ENCODE results near the gene SMOC1. TPM values are rescaled to one million over a fixed set of nuclear protein-coding genes. Genes with fewer than 3 reads are reported as not detected.

The SMOC1 gene, protein sequence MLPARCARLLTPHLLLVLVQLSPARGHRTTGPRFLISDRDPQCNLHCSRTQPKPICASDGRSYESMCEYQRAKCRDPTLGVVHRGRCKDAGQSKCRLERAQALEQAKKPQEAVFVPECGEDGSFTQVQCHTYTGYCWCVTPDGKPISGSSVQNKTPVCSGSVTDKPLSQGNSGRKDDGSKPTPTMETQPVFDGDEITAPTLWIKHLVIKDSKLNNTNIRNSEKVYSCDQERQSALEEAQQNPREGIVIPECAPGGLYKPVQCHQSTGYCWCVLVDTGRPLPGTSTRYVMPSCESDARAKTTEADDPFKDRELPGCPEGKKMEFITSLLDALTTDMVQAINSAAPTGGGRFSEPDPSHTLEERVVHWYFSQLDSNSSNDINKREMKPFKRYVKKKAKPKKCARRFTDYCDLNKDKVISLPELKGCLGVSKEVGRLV
- 0.19 TPM for total RNA-seq
- polyA plus RNA-seq = 0.71 TPM
- long read RNA-seq, donor 1 = 0 reads
- long read RNA-seq, donor 2 = 0 reads
- long read RNA-seq, donor 3 = 0 reads
- long read RNA-seq, donor 4 = 0 reads
- long read RNA-seq, donor 5, partial matches to known transcripts = 24 of 24 reads
- long read RNA-seq, donor 5, other reads (novel, unspliced or antisense) = 0 of 24 reads
- long read RNA-seq, donor 6 = 0 reads
- long read RNA-seq, donor 7 = 0 reads
- long read RNA-seq, donor 8 = 0 reads
- long read RNA-seq, donor 9 = 0 reads
- long read RNA-seq, donor 10 = 0 reads

DNA sequence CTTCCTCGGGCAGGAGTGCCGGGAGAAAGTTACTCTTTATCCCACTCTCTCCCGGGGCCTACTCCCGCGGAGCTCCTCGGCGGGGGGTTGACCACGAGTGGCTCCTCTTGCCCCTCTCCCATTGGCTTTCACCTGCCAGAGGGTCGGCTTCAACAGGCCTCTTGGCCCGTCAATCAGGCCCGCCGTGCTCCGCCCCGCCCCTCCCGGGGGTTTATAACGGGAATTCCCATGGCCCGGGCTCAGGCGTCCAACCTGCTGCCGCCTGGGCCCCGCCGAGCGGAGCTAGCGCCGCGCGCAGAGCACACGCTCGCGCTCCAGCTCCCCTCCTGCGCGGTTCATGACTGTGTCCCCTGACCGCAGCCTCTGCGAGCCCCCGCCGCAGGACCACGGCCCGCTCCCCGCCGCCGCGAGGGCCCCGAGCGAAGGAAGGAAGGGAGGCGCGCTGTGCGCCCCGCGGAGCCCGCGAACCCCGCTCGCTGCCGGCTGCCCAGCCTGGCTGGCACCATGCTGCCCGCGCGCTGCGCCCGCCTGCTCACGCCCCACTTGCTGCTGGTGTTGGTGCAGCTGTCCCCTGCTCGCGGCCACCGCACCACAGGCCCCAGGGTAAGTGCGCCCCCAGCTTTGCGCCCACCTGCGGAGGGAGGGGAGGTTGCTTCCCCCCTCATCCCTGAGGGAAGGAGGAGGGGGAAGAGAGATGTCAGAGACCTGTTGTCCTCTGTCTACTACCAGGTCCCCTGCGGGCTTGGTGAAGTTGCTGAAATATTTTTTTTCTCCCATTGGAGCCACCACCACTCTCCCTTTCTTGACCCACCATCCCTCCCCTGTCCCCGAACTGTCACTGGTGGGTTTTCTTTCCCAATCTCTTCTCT, at the start of gene SMOC1:
SMOC1 (plus strand) TSS at position 242 of the 869 bp plus-strand sequence; CDS start at position 505, 263 bp downstream.
- 1% methylated on average over 66 of the region's 67 CpGs for WGBS
- DNase-seq (ENCODE audit: low read depth in 6 of 9, low spot score in 9 of 9) = peak in 1 of 9 donors; percentile 7
- Histone ChIP-seq H3K27ac (ENCODE audit: low read depth in 1 of 2, low read length in 1 of 2) (no peak within 1 kb of the TSS), H3K27me3 (ENCODE audit: control insufficient read depth in 2 of 2, insufficient read depth in 1 of 2, low read length in 1 of 2) (peaks cover 35 to 57% of the 10 kb centered on the region in 2 donors), H3K9me3 (ENCODE audit: control insufficient read depth in 2 of 2, insufficient read depth in 1 of 2, low read length in 1 of 2) (no peaks in the 10 kb centered on the region), H3K4me3 (ENCODE audit: low read length in 2 of 2) (peak within 1 kb of the TSS in 1 of 2 donors; percentile 16), H3K4me1 (ENCODE audit: control insufficient read depth in 2 of 2, insufficient read depth in 2 of 2, low read length in 2 of 2) (no peaks in the 10 kb centered on the region), H3K36me3 (ENCODE audit: control insufficient read depth in 2 of 2, insufficient read depth in 2 of 2, low read length in 1 of 2) (no peaks in the 10 kb centered on the region)

DNA sequence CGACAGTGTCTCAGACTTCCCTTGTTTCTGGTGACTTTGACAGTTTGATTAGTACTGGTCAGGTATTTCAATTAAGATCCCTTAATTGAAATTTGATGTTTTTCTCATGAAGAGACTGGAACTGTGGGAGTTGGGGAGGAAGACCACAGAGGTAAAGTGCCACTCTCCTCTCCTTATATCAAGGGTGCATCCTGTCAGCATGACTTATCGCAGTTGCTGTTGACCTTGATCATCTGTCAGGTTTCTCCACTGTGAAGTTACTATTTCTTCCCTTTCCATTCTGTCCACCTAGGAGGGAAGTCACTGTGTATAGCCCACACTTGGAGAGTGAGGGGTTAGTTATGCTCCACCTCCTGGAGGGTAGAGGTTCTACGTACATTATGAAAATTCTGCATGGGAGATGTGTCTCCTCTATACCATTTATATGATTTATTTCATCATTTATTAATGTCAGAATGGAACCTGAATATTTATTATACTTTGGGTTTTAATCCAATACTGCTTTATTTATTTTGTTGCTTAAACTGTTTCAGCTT, 40.3 kb upstream of the SMOC1 start:
- H3K9me3 ChIP-seq (ENCODE audit: control insufficient read depth in 2 of 2, insufficient read depth in 1 of 2, low read length in 1 of 2) = no peaks in the 10 kb centered on the region
- WGBS = 52% methylated on average over 3 of the region's 3 CpGs
- no peak overlapping the region for H3K4me3 ChIP-seq (ENCODE audit: low read length in 2 of 2)
- no peak overlapping the region for H3K27ac ChIP-seq (ENCODE audit: low read depth in 1 of 2, low read length in 1 of 2)
- no peaks in the 10 kb centered on the region for H3K36me3 ChIP-seq (ENCODE audit: control insufficient read depth in 2 of 2, insufficient read depth in 2 of 2, low read length in 1 of 2)
- DNase-seq (ENCODE audit: low read depth in 6 of 9, low spot score in 9 of 9) = no peak
- H3K27me3 ChIP-seq (ENCODE audit: control insufficient read depth in 2 of 2, insufficient read depth in 1 of 2, low read length in 1 of 2) = peaks cover 0 to 3% of the 10 kb centered on the region in 2 donors
- no peaks in the 10 kb centered on the region for H3K4me1 ChIP-seq (ENCODE audit: control insufficient read depth in 2 of 2, insufficient read depth in 2 of 2, low read length in 2 of 2)

DNA sequence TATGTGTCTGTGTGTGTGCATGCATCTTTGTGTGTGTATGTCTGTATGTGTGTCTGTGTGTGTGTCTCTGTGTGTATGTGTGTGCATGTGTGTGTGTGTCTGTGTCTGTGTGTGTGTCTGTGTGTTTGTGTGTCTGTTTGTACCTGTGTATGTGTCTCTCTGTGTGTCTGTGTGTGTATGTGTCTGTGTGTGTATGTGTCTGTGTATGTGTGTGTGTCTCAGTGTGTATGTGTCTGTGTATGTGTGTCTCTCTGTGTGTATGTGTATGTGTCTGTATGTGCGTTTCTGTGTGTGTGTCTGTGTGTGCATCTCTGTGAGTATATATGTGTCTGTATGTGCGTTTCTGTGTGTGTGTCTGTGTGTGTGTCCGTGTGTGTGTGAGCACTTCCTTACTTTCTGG, 39.6 kb upstream of the SMOC1 start:
- no peak overlapping the region for H3K4me3 ChIP-seq (ENCODE audit: low read length in 2 of 2)
- no peaks in the 10 kb centered on the region for H3K4me1 ChIP-seq (ENCODE audit: control insufficient read depth in 2 of 2, insufficient read depth in 2 of 2, low read length in 2 of 2)
- H3K27me3 ChIP-seq (ENCODE audit: control insufficient read depth in 2 of 2, insufficient read depth in 1 of 2, low read length in 1 of 2) = peaks cover 0 to 5% of the 10 kb centered on the region in 2 donors
- DNase-seq (ENCODE audit: low read depth in 6 of 9, low spot score in 9 of 9) = no peak
- WGBS = 100% methylated on average over 3 of the region's 3 CpGs
- no peaks in the 10 kb centered on the region for H3K9me3 ChIP-seq (ENCODE audit: control insufficient read depth in 2 of 2, insufficient read depth in 1 of 2, low read length in 1 of 2)
- no peaks in the 10 kb centered on the region for H3K36me3 ChIP-seq (ENCODE audit: control insufficient read depth in 2 of 2, insufficient read depth in 2 of 2, low read length in 1 of 2)
- no peak overlapping the region for H3K27ac ChIP-seq (ENCODE audit: low read depth in 1 of 2, low read length in 1 of 2)

DNA sequence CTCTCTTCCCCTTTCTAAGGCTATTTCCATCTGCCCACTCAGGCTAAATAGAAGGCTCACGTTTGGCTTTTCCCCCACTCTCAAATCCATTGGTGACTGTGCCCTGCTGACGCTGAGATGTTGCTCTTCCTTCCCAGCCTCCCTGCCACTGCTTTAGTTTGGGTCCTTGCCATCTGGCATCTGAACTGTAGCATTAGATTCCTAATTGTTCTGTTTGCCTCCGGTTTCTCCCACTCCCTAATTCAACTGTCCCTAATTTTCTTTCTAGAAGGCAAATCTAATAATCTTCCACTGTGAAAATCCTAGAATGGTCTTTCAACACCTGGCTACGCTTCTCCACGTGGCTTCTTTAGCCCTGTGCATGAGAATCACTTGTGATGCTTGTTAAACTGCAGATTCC, 37.6 kb upstream of the SMOC1 start:
- H3K9me3 ChIP-seq (ENCODE audit: control insufficient read depth in 2 of 2, insufficient read depth in 1 of 2, low read length in 1 of 2) = no peaks in the 10 kb centered on the region
- WGBS = 69% methylated on average over 5 of the region's 5 CpGs
- no peaks in the 10 kb centered on the region for H3K36me3 ChIP-seq (ENCODE audit: control insufficient read depth in 2 of 2, insufficient read depth in 2 of 2, low read length in 1 of 2)
- no peaks in the 10 kb centered on the region for H3K4me1 ChIP-seq (ENCODE audit: control insufficient read depth in 2 of 2, insufficient read depth in 2 of 2, low read length in 2 of 2)
- no peak overlapping the region for H3K4me3 ChIP-seq (ENCODE audit: low read length in 2 of 2)
- H3K27me3 ChIP-seq (ENCODE audit: control insufficient read depth in 2 of 2, insufficient read depth in 1 of 2, low read length in 1 of 2) = peaks cover 0 to 7% of the 10 kb centered on the region in 2 donors
- DNase-seq (ENCODE audit: low read depth in 6 of 9, low spot score in 9 of 9) = no peak
- no peak overlapping the region for H3K27ac ChIP-seq (ENCODE audit: low read depth in 1 of 2, low read length in 1 of 2)

DNA sequence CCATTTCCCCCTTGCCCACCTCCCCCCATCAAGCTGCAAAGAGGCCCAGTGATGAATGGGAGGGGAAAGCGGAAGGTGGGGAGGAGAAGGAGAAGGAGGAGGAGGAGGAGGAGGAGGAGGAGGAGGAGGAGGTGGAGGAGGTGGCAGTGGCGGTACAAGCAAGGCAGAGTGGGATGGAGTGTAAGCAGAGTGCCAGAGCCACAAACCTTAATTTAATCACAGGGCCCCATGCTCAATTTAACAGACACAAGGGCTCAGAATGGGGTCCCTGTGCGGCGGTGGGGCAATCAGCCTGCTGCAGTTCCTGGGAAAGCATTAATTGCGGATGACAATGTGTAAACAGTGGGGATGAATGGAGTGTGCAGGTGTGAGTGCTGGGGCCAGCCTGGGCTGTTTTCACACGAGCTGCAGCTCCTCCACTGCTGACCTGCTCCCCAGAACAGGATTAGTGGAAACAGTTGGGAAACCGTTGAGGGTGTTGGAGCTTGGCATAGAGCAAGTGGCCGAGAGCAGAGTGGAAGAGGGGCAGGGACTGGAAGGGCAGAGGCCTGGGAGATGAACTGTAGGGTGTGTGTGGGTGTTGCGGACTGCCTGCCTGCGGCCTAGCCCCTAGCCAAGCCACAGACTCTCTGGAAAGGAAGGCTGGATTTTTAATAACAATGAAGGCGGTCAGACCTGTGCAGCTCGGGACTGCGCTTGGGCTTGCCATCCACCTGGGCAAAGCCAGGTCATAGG, 36.4 kb upstream of the SMOC1 start:
- Histone ChIP-seq H3K27ac (ENCODE audit: low read depth in 1 of 2, low read length in 1 of 2) (no peak overlapping the region), H3K36me3 (ENCODE audit: control insufficient read depth in 2 of 2, insufficient read depth in 2 of 2, low read length in 1 of 2) (no peaks in the 10 kb centered on the region), H3K9me3 (ENCODE audit: control insufficient read depth in 2 of 2, insufficient read depth in 1 of 2, low read length in 1 of 2) (no peaks in the 10 kb centered on the region), H3K4me1 (ENCODE audit: control insufficient read depth in 2 of 2, insufficient read depth in 2 of 2, low read length in 2 of 2) (no peaks in the 10 kb centered on the region), H3K4me3 (ENCODE audit: low read length in 2 of 2) (no peak overlapping the region), H3K27me3 (ENCODE audit: control insufficient read depth in 2 of 2, insufficient read depth in 1 of 2, low read length in 1 of 2) (peaks cover 0 to 7% of the 10 kb centered on the region in 2 donors)
- WGBS = 88% methylated on average over 13 of the region's 13 CpGs
- no peak for DNase-seq (ENCODE audit: low read depth in 6 of 9, low spot score in 9 of 9)

DNA sequence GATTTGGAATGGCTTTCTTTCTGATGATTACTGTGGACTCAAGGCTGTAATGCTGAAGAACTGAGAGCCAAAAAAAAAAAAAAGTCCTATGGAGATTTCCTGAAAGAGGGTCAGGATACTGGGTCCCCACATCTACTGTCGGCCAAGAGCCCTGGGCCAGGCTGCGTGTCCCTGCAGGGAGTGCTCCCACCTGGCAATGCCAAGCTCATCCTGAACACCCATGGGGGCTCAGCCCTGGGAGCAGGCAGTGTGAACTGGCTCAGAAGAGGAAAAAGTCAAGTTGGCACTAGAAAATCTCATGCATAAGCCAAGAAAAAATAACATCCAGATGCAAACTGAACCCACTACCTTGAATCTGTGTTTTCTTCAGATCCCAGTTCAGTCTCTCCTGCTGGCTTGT, 35.0 kb upstream of the SMOC1 start:
- Histone ChIP-seq H3K4me3 (ENCODE audit: low read length in 2 of 2) (no peak overlapping the region), H3K36me3 (ENCODE audit: control insufficient read depth in 2 of 2, insufficient read depth in 2 of 2, low read length in 1 of 2) (no peaks in the 10 kb centered on the region), H3K4me1 (ENCODE audit: control insufficient read depth in 2 of 2, insufficient read depth in 2 of 2, low read length in 2 of 2) (no peaks in the 10 kb centered on the region), H3K27me3 (ENCODE audit: control insufficient read depth in 2 of 2, insufficient read depth in 1 of 2, low read length in 1 of 2) (peaks cover 0 to 7% of the 10 kb centered on the region in 2 donors), H3K27ac (ENCODE audit: low read depth in 1 of 2, low read length in 1 of 2) (no peak overlapping the region), H3K9me3 (ENCODE audit: control insufficient read depth in 2 of 2, insufficient read depth in 1 of 2, low read length in 1 of 2) (no peaks in the 10 kb centered on the region)
- no peak for DNase-seq (ENCODE audit: low read depth in 6 of 9, low spot score in 9 of 9)
- WGBS = 95% methylated on average over 2 of the region's 2 CpGs

DNA sequence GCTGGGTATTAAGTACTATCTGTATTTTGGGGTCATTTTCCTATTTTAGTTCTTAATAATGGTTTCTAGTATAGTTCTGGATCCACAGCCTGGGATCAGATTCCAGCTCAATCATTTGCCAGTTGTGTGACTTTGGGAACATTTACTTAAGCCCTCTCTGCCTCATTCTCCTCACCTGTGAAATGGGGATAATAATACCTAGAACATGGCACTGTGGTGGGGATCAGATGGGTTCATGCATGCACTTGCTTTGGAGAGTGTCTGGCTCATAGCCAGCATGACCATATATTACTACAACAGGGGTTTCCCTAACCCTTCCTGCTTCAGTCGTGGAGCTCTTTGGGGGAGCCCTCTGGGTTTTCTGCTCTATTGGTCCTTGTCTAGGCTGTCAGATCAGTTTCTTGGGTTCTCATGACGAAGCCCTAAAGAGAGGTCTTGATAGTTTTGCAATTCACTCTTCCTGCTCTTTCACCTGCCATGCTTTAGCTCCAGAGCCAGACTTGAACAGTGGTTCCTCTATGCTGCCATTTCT, 34.1 kb upstream of the SMOC1 start:
- Histone ChIP-seq H3K27me3 (ENCODE audit: control insufficient read depth in 2 of 2, insufficient read depth in 1 of 2, low read length in 1 of 2) (peaks cover 0 to 7% of the 10 kb centered on the region in 2 donors), H3K4me1 (ENCODE audit: control insufficient read depth in 2 of 2, insufficient read depth in 2 of 2, low read length in 2 of 2) (no peaks in the 10 kb centered on the region), H3K27ac (ENCODE audit: low read depth in 1 of 2, low read length in 1 of 2) (no peak overlapping the region), H3K36me3 (ENCODE audit: control insufficient read depth in 2 of 2, insufficient read depth in 2 of 2, low read length in 1 of 2) (no peaks in the 10 kb centered on the region), H3K4me3 (ENCODE audit: low read length in 2 of 2) (no peak overlapping the region), H3K9me3 (ENCODE audit: control insufficient read depth in 2 of 2, insufficient read depth in 1 of 2, low read length in 1 of 2) (no peaks in the 10 kb centered on the region)
- WGBS = 53% methylated on average over 2 of the region's 2 CpGs
- DNase-seq (ENCODE audit: low read depth in 6 of 9, low spot score in 9 of 9) = no peak

DNA sequence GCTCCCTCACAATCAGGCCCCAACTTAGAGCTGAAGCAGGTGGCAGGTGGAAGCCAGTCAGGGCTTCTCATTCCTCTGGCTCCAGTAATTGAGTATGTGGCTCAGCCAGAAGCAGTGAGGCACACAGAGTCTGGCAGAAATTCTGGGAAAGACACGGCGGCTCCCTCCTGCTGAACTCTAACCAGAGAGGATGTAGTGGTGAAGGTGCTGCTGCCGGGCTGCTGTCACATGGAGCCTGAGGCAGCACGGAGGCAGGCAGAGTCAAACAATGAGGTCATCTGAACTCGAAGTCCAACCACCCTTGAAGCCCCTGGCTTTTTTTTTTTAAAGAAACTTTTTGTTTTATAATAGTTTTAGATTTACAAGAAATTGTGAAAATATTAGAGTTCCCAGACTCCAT, 33.4 kb upstream of the SMOC1 start:
- no peak for DNase-seq (ENCODE audit: low read depth in 6 of 9, low spot score in 9 of 9)
- H3K4me3 ChIP-seq (ENCODE audit: low read length in 2 of 2) = no peak overlapping the region
- no peaks in the 10 kb centered on the region for H3K4me1 ChIP-seq (ENCODE audit: control insufficient read depth in 2 of 2, insufficient read depth in 2 of 2, low read length in 2 of 2)
- H3K9me3 ChIP-seq (ENCODE audit: control insufficient read depth in 2 of 2, insufficient read depth in 1 of 2, low read length in 1 of 2) = no peaks in the 10 kb centered on the region
- no peaks in the 10 kb centered on the region for H3K36me3 ChIP-seq (ENCODE audit: control insufficient read depth in 2 of 2, insufficient read depth in 2 of 2, low read length in 1 of 2)
- H3K27me3 ChIP-seq (ENCODE audit: control insufficient read depth in 2 of 2, insufficient read depth in 1 of 2, low read length in 1 of 2) = peaks cover 0 to 7% of the 10 kb centered on the region in 2 donors
- no peak overlapping the region for H3K27ac ChIP-seq (ENCODE audit: low read depth in 1 of 2, low read length in 1 of 2)
- WGBS = 73% methylated on average over 5 of the region's 5 CpGs

All from thymus (tissue), 14 donors.